ENCODE data around the gene B4GAT1. TPM values are rescaled to one million over a fixed set of nuclear protein-coding genes. Genes with fewer than 3 reads are reported as not detected.

Gene B4GAT1
- total RNA-seq, 1 experiment from 2014 or later = 41.1 TPM

DNA sequence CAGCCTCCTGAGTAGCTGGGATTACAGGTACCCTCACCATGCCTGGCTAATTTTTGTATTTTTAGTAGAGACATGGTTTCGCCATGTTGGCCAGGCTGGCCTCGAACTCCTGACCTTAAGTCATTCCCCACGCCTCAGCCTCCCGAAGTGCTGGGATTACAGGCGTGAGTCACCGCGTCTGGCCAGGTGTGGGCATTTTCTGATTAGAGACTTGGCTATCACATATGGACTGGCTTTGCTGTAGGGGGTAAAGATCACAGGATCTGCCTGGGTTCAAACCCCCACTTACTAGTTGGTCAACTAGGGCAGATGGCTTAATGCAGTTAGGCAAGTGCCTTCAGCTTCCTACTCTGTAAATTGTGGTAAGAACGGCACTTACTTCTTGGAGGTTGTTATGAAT is 37.1 kb downstream of the B4GAT1 start:
- H3K4me1 ChIP-seq (ENCODE audit: insufficient read depth, low read length) = peaks cover 5% of the 10 kb centered on the region
- DNase-seq = no peak
- H2AFZ ChIP-seq (ENCODE audit: low read length) = no peak overlapping the region
- H3K9me3 ChIP-seq (ENCODE audit: low read length) = no peaks in the 10 kb centered on the region
- no peaks in the 10 kb centered on the region for H4K20me1 ChIP-seq (ENCODE audit: low read length)
- no peaks in the 10 kb centered on the region for H3K36me3 ChIP-seq (ENCODE audit: low read depth, low read length)
- no peak overlapping the region for H3K4me2 ChIP-seq (ENCODE audit: low read length)
- H3K9me2 ChIP-seq (replicated peaks; ENCODE audit: low read length) = no peaks in the 10 kb centered on the region
- CTCF ChIA-PET = no interaction called here
- no peak for TF ChIP-seq EZH2 (IDR thresholded peaks at IDR 0.05; ENCODE audit: low read length, unreplicated experiment)
- TF ChIP-seq, protein P1, sequence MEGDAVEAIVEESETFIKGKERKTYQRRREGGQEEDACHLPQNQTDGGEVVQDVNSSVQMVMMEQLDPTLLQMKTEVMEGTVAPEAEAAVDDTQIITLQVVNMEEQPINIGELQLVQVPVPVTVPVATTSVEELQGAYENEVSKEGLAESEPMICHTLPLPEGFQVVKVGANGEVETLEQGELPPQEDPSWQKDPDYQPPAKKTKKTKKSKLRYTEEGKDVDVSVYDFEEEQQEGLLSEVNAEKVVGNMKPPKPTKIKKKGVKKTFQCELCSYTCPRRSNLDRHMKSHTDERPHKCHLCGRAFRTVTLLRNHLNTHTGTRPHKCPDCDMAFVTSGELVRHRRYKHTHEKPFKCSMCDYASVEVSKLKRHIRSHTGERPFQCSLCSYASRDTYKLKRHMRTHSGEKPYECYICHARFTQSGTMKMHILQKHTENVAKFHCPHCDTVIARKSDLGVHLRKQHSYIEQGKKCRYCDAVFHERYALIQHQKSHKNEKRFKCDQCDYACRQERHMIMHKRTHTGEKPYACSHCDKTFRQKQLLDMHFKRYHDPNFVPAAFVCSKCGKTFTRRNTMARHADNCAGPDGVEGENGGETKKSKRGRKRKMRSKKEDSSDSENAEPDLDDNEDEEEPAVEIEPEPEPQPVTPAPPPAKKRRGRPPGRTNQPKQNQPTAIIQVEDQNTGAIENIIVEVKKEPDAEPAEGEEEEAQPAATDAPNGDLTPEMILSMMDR (conservative IDR thresholded peaks at IDR 0.05; ENCODE audit: low read depth, low read length) = no peak
- TF ChIP-seq EZH2phosphoT487 (IDR thresholded peaks at IDR 0.05; ENCODE audit: borderline replicate concordance, low read length) = no peak
- no peak overlapping the region for H3K4me3 ChIP-seq (ENCODE audit: low read length)
- H3K27ac ChIP-seq (ENCODE audit: low read length) = no peak overlapping the region
- BruUV-seq (replicated peaks) = no TSS peak
- POLR2A ChIA-PET (ENCODE audit: unreplicated experiment) = no interaction called here
- H3K27me3 ChIP-seq (ENCODE audit: low read length) = no peaks in the 10 kb centered on the region
- no peak for ATAC-seq
- H3K9ac ChIP-seq (ENCODE audit: low read length) = no peak overlapping the region
- H3F3A ChIP-seq (ENCODE audit: low read length, unreplicated experiment) = no peaks in the 10 kb centered on the region
- no peaks in the 10 kb centered on the region for H3K79me2 ChIP-seq (ENCODE audit: low read length)
- intact Hi-C loops (cut with micrococcal nuclease) = no loop called here

DNA sequence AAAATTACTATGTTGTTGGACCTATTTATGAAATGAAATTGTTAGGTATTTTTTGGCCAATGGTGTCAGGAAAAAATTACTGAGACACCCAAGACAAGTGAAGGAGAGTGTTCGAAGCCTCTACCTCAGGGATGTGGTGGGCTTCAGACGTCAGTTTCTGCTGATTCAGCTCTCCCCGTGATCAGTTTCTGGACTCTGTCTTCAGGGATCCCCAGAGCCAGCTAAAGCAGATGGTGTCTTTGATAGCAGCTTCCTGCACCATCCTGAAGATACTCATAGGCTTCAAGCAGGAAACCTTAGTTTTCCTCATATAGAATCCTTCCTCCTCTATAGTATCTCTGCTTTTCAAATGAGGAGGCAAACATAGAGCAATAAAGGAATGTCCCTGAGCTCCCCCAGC is 38.0 kb downstream of the B4GAT1 start:
- CTCF ChIA-PET = no interaction called here
- Histone ChIP-seq H3K9ac (ENCODE audit: low read length) (no peak overlapping the region), H3F3A (ENCODE audit: low read length, unreplicated experiment) (no peaks in the 10 kb centered on the region), H3K27ac (ENCODE audit: low read length) (no peak overlapping the region), H3K27me3 (ENCODE audit: low read length) (no peaks in the 10 kb centered on the region), H3K4me3 (ENCODE audit: low read length) (no peak overlapping the region), H3K4me1 (ENCODE audit: insufficient read depth, low read length) (peaks cover 5% of the 10 kb centered on the region), H3K9me3 (ENCODE audit: low read length) (no peaks in the 10 kb centered on the region), H4K20me1 (ENCODE audit: low read length) (no peaks in the 10 kb centered on the region), H3K9me2 (replicated peaks; ENCODE audit: low read length) (no peaks in the 10 kb centered on the region), H2AFZ (ENCODE audit: low read length) (no peak overlapping the region), H3K36me3 (ENCODE audit: low read depth, low read length) (no peaks in the 10 kb centered on the region), H3K4me2 (ENCODE audit: low read length) (no peak overlapping the region), H3K79me2 (ENCODE audit: low read length) (no peaks in the 10 kb centered on the region)
- ATAC-seq (no peak), DNase-seq (no peak)
- intact Hi-C loops (cut with micrococcal nuclease) = no loop called here
- BruUV-seq (replicated peaks) = no TSS peak
- POLR2A ChIA-PET (ENCODE audit: unreplicated experiment) = no interaction called here
- TF ChIP-seq EZH2phosphoT487 (IDR thresholded peaks at IDR 0.05; ENCODE audit: borderline replicate concordance, low read length) (no peak), EZH2 (IDR thresholded peaks at IDR 0.05; ENCODE audit: low read length, unreplicated experiment) (no peak)
- TF ChIP-seq, protein P1 (conservative IDR thresholded peaks at IDR 0.05; ENCODE audit: low read depth, low read length) = no peak

DNA sequence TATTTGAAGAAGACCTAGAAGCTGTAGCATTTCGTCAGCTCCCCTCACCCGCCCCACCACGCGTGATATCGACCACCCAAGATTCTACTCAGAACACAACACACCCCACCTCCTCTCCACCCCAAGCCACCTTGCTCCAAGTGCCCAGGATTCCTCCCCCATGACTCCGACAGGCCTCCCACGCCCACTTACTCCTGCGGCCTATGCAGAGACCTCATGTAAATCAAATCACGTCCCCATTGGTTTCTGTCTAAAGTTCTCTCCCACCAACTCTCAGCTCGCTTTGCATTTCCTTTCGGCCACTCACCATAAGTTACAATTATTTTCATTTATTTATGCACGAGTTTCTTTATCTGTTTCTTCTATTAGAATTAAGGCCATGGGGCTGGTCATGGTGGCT is 44.8 kb downstream of the B4GAT1 start:
- Histone ChIP-seq H3K9me2 (replicated peaks; ENCODE audit: low read length) (no peaks in the 10 kb centered on the region), H2AFZ (ENCODE audit: low read length) (no peak overlapping the region), H3K27ac (ENCODE audit: low read length) (no peak overlapping the region), H4K20me1 (ENCODE audit: low read length) (no peaks in the 10 kb centered on the region), H3K4me3 (ENCODE audit: low read length) (no peak overlapping the region), H3F3A (ENCODE audit: low read length, unreplicated experiment) (no peaks in the 10 kb centered on the region), H3K9ac (ENCODE audit: low read length) (no peak overlapping the region), H3K4me1 (ENCODE audit: insufficient read depth, low read length) (no peaks in the 10 kb centered on the region), H3K9me3 (ENCODE audit: low read length) (no peaks in the 10 kb centered on the region), H3K27me3 (ENCODE audit: low read length) (no peaks in the 10 kb centered on the region), H3K36me3 (ENCODE audit: low read depth, low read length) (no peaks in the 10 kb centered on the region), H3K79me2 (ENCODE audit: low read length) (no peaks in the 10 kb centered on the region), H3K4me2 (ENCODE audit: low read length) (no peak overlapping the region)
- no TSS peak for BruUV-seq (replicated peaks)
- intact Hi-C loops (cut with micrococcal nuclease) = no loop called here
- ATAC-seq = no peak
- no peak for DNase-seq
- ChIA-PET POLR2A (ENCODE audit: unreplicated experiment) (no interaction called here), CTCF (no interaction called here)
- TF ChIP-seq EZH2phosphoT487 (IDR thresholded peaks at IDR 0.05; ENCODE audit: borderline replicate concordance, low read length) (no peak), EZH2 (IDR thresholded peaks at IDR 0.05; ENCODE audit: low read length, unreplicated experiment) (no peak)
- TF ChIP-seq, protein P1 (conservative IDR thresholded peaks at IDR 0.05; ENCODE audit: low read depth, low read length) = no peak
